Measurements from ENCODE around the gene FAM76A. TPM values are rescaled to one million over a fixed set of nuclear protein-coding genes. Genes with fewer than 3 reads are reported as not detected.
"Not testable (repeated sequence)": the region's sequence is repeated elsewhere in the genome, so short reads cannot be mapped to it uniquely, and the experiment has no call there.

The FAM76A gene
- total RNA-seq, 2 experiments from 2014 or later, result 8.4 to 9.7 TPM

- Mint-ChIP-seq H3K4me1 (ENCODE audit: low read depth) (peaks cover 30% of the 10 kb centered on the region), H3K27me3 (ENCODE audit: low read depth) (no peaks in the 10 kb centered on the region), H3K4me3 (peak overlapping the region; percentile 90), H3K9me3 (no peaks in the 10 kb centered on the region), H3K36me3 (ENCODE audit: low read depth) (peaks cover 8% of the 10 kb centered on the region), H3K27ac (peak overlapping the region; percentile 97)
- no peak for DNase-seq
- CTCF ChIA-PET, result interaction anchor here (2.1 to 3.0 kb wide), 2 partner anchors 47 to 103 kb away, joined by 6 to 10 read pairs; partner anchors contain the start of gene FAM76A
- intact Hi-C loops (cut with micrococcal nuclease), result loop anchor here (2.0 to 5.0 kb wide), 5 partner anchors 100 to 617 kb away; partner anchors contain the start of genes SESN2, SLC9A1 and THEMIS2
These were observed 46.5 kb downstream of the FAM76A start for GRCh38 chr1:27772036-27772931.

DNA sequence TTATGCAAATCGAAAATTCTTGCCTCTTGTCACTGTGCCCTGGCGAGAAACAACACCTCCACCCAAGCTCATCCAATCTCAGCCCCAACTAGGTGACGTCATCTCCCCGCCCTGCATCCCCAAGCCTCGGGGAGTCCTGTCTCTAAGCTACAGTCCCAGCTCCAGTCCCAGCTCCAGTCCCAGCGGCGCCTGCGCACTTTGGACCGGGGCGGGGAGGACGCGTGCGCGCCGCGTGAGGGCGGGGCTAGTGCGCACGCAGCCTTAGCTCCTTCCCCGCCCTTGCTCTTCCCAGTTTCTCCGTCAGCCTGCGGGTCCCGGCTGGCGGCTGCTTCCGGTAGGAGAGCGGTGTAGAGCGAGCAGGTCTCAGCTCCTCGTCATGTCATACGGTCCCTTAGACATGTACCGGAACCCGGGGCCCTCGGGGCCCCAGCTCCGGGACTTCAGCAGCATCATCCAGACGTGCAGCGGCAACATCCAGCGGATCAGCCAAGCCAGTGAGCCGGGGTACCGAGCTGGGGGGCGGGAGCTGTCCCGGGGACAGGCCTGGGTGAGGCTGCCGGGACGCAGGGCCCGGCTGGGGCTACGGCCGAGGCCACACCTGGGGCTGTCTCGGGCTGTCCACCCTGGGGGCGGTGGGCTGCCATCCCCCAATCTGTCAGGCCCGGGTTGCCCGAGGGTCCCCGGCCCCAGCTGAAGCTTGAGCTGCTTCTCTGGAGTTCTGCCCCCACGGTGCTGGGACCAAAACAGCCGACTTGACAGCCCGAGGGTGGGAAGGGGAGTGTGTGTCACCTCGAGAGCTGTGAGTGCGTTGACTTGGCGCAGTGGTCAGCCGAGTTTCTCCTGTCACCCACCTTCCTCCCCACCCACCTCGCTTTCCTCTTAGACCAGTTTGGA, 47.4 kb downstream of the FAM76A start, which contains the start of gene STX12:
Gene STX12, plus strand, starts transcription at position 288 of the 894 bp plus-strand sequence. Its CDS starts 89 bp downstream, at position 377.
- Mint-ChIP-seq H3K4me3 (peak within 1 kb of the TSS; percentile 90), H3K9me3 (no peaks in the 10 kb centered on the region), H3K36me3 (ENCODE audit: low read depth) (peaks cover 9% of the 10 kb centered on the region), H3K4me1 (ENCODE audit: low read depth) (peaks cover 31% of the 10 kb centered on the region), H3K27me3 (ENCODE audit: low read depth) (no peaks in the 10 kb centered on the region), H3K27ac (peak within 1 kb of the TSS; percentile 97)
- CTCF ChIA-PET, result interaction anchor here (0.7 to 3.0 kb wide), 5 partner anchors 48 to 727 kb away, joined by 3 to 10 read pairs (median 4); partner anchors contain the start of gene FAM76A
- peak; percentile 100 for DNase-seq
- intact Hi-C loops (cut with micrococcal nuclease), result loop anchor here (1.0 to 5.0 kb wide), 8 partner anchors 48 to 618 kb away; partner anchors contain the start of genes FAM76A, IFI6, PPP1R8 and SESN2

GRCh38 chr1:27773826-27774445, 48.2 kb downstream of the FAM76A start:
- peaks cover 32% of the 10 kb centered on the region for H3K4me1 Mint-ChIP-seq (ENCODE audit: low read depth)
- H3K4me3 Mint-ChIP-seq, result peak overlapping the region; percentile 90
- no peaks in the 10 kb centered on the region for H3K27me3 Mint-ChIP-seq (ENCODE audit: low read depth)
- H3K36me3 Mint-ChIP-seq (ENCODE audit: low read depth), result peaks cover 10% of the 10 kb centered on the region
- intact Hi-C loops (cut with micrococcal nuclease), result loop anchor here (1.0 to 5.0 kb wide), 8 partner anchors 49 to 619 kb away; partner anchors contain the start of genes FAM76A, IFI6, PPP1R8 and SESN2
- CTCF ChIA-PET, result interaction anchor here (0.7 to 3.0 kb wide), 5 partner anchors 48 to 728 kb away, joined by 3 to 10 read pairs (median 4); partner anchors contain the start of gene FAM76A
- no peaks in the 10 kb centered on the region for H3K9me3 Mint-ChIP-seq
- peak overlapping the region; percentile 96 for H3K27ac Mint-ChIP-seq
- DNase-seq, result peak; percentile 48

- Mint-ChIP-seq H3K9me3 (no peaks in the 10 kb centered on the region), H3K4me3 (no peak overlapping the region), H3K36me3 (ENCODE audit: low read depth) (peaks cover 13% of the 10 kb centered on the region), H3K4me1 (ENCODE audit: low read depth) (peaks cover 36% of the 10 kb centered on the region), H3K27me3 (ENCODE audit: low read depth) (no peaks in the 10 kb centered on the region), H3K27ac (no peak overlapping the region)
- CTCF ChIA-PET, result interaction anchor here (0.8 to 3.0 kb wide), 2 partner anchors 105 to 343 kb away, joined by 4 to 10 read pairs; no protein-coding TSS in a partner anchor
- intact Hi-C loops (cut with micrococcal nuclease), result loop anchor here (5.0 kb wide), 4 partner anchors 98 to 483 kb away; partner anchors contain the start of genes SESN2 and THEMIS2
- DNase-seq, result no peak
These were observed 48.9 kb downstream of the FAM76A start for GRCh38 chr1:27774654-27775053.

DNA sequence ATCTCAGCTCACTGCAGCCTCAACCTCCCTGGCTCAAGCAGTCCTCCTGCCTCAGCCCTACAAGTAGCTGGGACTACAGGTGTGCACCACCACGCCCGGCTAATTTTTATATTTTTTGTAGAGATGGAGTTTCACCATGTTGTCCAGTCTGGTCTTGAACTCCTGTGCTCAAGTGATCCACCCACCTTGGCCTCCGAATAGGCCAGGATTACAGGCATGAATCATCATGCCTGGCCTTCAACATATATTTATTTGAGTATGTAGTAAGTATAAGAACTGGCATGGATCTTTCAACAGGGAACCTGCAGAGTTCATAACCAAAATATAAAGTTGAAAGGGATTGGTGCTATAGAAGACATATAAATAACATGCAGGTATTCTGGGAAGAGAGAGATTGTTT, 49.6 kb downstream of the FAM76A start:
- H3K4me3 Mint-ChIP-seq; DNase-seq; H3K9me3 Mint-ChIP-seq; H3K27me3 Mint-ChIP-seq (ENCODE audit: low read depth); intact Hi-C loops (cut with micrococcal nuclease): not testable (repeated sequence)
- peak overlapping the region; percentile 3 for H3K27ac Mint-ChIP-seq
- peaks cover 38% of the 10 kb centered on the region for H3K4me1 Mint-ChIP-seq (ENCODE audit: low read depth)
- CTCF ChIA-PET, result interaction anchor here (0.8 kb wide), 1 partner anchor 344 kb away, joined by 4 read pairs; no protein-coding TSS in a partner anchor
- H3K36me3 Mint-ChIP-seq (ENCODE audit: low read depth), result peaks cover 13% of the 10 kb centered on the region

DNA sequence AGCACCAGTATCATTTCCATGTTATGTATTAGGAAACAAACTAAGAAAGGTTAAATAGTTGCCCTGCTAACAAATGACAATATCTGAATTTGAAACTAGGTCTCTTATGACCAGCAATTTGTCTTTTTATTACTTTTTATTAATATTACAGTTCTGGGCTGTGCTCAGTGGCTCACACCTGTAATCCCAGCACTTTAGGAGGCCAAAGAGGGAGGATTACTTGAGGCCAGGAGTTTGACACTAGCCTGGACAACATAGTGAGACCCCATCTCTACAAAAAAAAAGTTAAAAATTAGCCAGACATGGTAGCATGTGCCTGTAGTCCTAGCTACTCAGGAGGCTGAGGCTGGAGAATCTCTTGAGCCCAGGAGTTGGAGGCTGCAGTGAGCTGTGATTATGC, 50.5 kb downstream of the FAM76A start:
- intact Hi-C loops (cut with micrococcal nuclease); CTCF ChIA-PET; DNase-seq; H3K27me3 Mint-ChIP-seq (ENCODE audit: low read depth); H3K27ac Mint-ChIP-seq; H3K4me3 Mint-ChIP-seq; H3K9me3 Mint-ChIP-seq: not testable (repeated sequence)
- H3K36me3 Mint-ChIP-seq (ENCODE audit: low read depth), result peaks cover 13% of the 10 kb centered on the region
- H3K4me1 Mint-ChIP-seq (ENCODE audit: low read depth), result peaks cover 38% of the 10 kb centered on the region

GRCh38 chr1:27778056-27778455, 52.3 kb downstream of the FAM76A start:
- peaks cover 35% of the 10 kb centered on the region for H3K4me1 Mint-ChIP-seq (ENCODE audit: low read depth)
- DNase-seq, result no peak
- no peak overlapping the region for H3K4me3 Mint-ChIP-seq
- no peaks in the 10 kb centered on the region for H3K9me3 Mint-ChIP-seq
- peaks cover 13% of the 10 kb centered on the region for H3K36me3 Mint-ChIP-seq (ENCODE audit: low read depth)
- H3K27ac Mint-ChIP-seq, result no peak overlapping the region
- H3K27me3 Mint-ChIP-seq (ENCODE audit: low read depth), result no peaks in the 10 kb centered on the region
- intact Hi-C loops (cut with micrococcal nuclease), result no loop called here
- CTCF ChIA-PET, result interaction anchor here (0.9 kb wide), 1 partner anchor 11 kb away, joined by 3 read pairs; no protein-coding TSS in a partner anchor

GRCh38 chr1:27779122-27779521, 53.4 kb downstream of the FAM76A start:
- no peak overlapping the region for H3K4me3 Mint-ChIP-seq
- intact Hi-C loops (cut with micrococcal nuclease), result no loop called here
- DNase-seq, result no peak
- no peaks in the 10 kb centered on the region for H3K27me3 Mint-ChIP-seq (ENCODE audit: low read depth)
- H3K9me3 Mint-ChIP-seq, result no peaks in the 10 kb centered on the region
- H3K27ac Mint-ChIP-seq, result no peak overlapping the region
- CTCF ChIA-PET, result no interaction called here
- H3K4me1 Mint-ChIP-seq (ENCODE audit: low read depth), result peaks cover 32% of the 10 kb centered on the region
- H3K36me3 Mint-ChIP-seq (ENCODE audit: low read depth), result peaks cover 11% of the 10 kb centered on the region

DNA sequence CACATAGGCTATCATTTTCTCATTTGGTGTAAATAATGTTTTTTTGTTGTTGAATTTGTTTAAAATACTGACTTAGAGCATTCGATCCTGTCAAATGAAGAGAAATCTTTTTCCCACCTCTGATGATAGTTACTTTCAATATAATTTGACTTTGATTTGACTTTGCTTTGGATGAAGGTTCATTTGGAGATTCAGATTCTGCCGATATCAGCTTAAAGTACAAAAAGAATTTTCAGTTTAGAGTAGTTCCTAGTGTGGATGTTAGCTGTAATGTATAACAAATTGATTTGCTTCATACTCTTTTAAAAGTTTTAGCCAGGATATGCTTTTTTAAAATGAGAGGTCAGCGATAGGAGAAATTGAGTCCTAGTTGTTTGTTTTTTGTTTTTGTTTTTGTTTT, 57.2 kb downstream of the FAM76A start:
- no peak for DNase-seq
- Mint-ChIP-seq H3K27me3 (ENCODE audit: low read depth) (no peaks in the 10 kb centered on the region), H3K36me3 (ENCODE audit: low read depth) (peaks cover 5% of the 10 kb centered on the region), H3K27ac (no peak overlapping the region), H3K4me3 (no peak overlapping the region), H3K9me3 (no peaks in the 10 kb centered on the region), H3K4me1 (ENCODE audit: low read depth) (peaks cover 25% of the 10 kb centered on the region)
- intact Hi-C loops (cut with micrococcal nuclease), result no loop called here
- CTCF ChIA-PET, result interaction anchor here (1.3 kb wide), 1 partner anchor 226 kb away, joined by 3 read pairs; no protein-coding TSS in a partner anchor

- H3K27me3 Mint-ChIP-seq (ENCODE audit: low read depth), result no peaks in the 10 kb centered on the region
- H3K9me3 Mint-ChIP-seq, result no peaks in the 10 kb centered on the region
- no peak overlapping the region for H3K27ac Mint-ChIP-seq
- H3K36me3 Mint-ChIP-seq (ENCODE audit: low read depth), result peaks cover 3% of the 10 kb centered on the region
- peaks cover 18% of the 10 kb centered on the region for H3K4me1 Mint-ChIP-seq (ENCODE audit: low read depth)
- H3K4me3 Mint-ChIP-seq, result no peak overlapping the region
- no peak for DNase-seq
- intact Hi-C loops (cut with micrococcal nuclease), result no loop called here
- CTCF ChIA-PET, result no interaction called here
These were observed 58.9 kb downstream of the FAM76A start for GRCh38 chr1:27784700-27785099.

GRCh38 chr1:27785781-27786455, 60.2 kb downstream of the FAM76A start:
- no peak for DNase-seq
- Mint-ChIP-seq H3K36me3 (ENCODE audit: low read depth) (peaks cover 9% of the 10 kb centered on the region), H3K27ac (no peak overlapping the region), H3K4me3 (no peak overlapping the region), H3K9me3 (no peaks in the 10 kb centered on the region), H3K4me1 (ENCODE audit: low read depth) (peaks cover 16% of the 10 kb centered on the region), H3K27me3 (ENCODE audit: low read depth) (no peaks in the 10 kb centered on the region)
- CTCF ChIA-PET, result interaction anchor here (0.6 to 0.7 kb wide), 2 partner anchors 110 to 587 kb away, joined by 3 read pairs; no protein-coding TSS in a partner anchor
- intact Hi-C loops (cut with micrococcal nuclease), result no loop called here
